ENCODE results near the gene NUP210.

The NUP210 gene

GRCh38 chr3:13280122-13280790 is 139.9 kb downstream of the NUP210 start:
- no peaks in the 10 kb centered on the region for H3K27me3 ChIP-seq (ENCODE audit: insufficient read depth, low read length, poor library complexity)
- H3K56ac ChIP-seq (ENCODE audit: low read length) = no peak overlapping the region
- no peaks in the 10 kb centered on the region for H3K79me1 ChIP-seq (ENCODE audit: low read length)
- no peak overlapping the region for H2AK5ac ChIP-seq (ENCODE audit: low read length)
- no peak overlapping the region for H2BK5ac ChIP-seq (ENCODE audit: low read length)
- no peak overlapping the region for H3K4me3 ChIP-seq (ENCODE audit: low read length)
- H3K9ac ChIP-seq (ENCODE audit: low read length) = no peak overlapping the region
- H3K36me3 ChIP-seq (ENCODE audit: control insufficient read depth, insufficient read depth, low read length) = no peaks in the 10 kb centered on the region
- H2BK120ac ChIP-seq (ENCODE audit: low read depth, low read length) = no peak overlapping the region
- H4K8ac ChIP-seq (ENCODE audit: low read depth, low read length) = no peak overlapping the region
- H2BK15ac ChIP-seq (replicated peaks; ENCODE audit: low read depth) = no peak overlapping the region
- no peak overlapping the region for H3K23ac ChIP-seq (ENCODE audit: low read length)
- no peak overlapping the region for H4K5ac ChIP-seq (ENCODE audit: low read length)
- no peaks in the 10 kb centered on the region for H3K4me1 ChIP-seq (ENCODE audit: control insufficient read depth, low read depth, low read length)
- H3K27ac ChIP-seq (ENCODE audit: low read depth, low read length) = no peak overlapping the region
- no CpG with 5 or more reads among the region's 8 CpGs for WGBS (ENCODE audit: extremely low coverage, insufficient coverage, low lambda C conversion rate)
- no peaks in the 10 kb centered on the region for H3K79me2 ChIP-seq (ENCODE audit: control insufficient read depth, insufficient read depth, low read length)
- DNase-seq = no peak
- H3K18ac ChIP-seq (ENCODE audit: low read length) = no peak overlapping the region
- H3K4me2 ChIP-seq (ENCODE audit: low read length) = no peak overlapping the region
- H3K4ac ChIP-seq (ENCODE audit: low read depth, low read length) = no peak overlapping the region

GRCh38 chr3:13279532-13279910 is 140.6 kb downstream of the NUP210 start:
- no peaks in the 10 kb centered on the region for H3K36me3 ChIP-seq (ENCODE audit: control insufficient read depth, insufficient read depth, low read length)
- no peak overlapping the region for H2BK5ac ChIP-seq (ENCODE audit: low read length)
- no peak overlapping the region for H3K4ac ChIP-seq (ENCODE audit: low read depth, low read length)
- H3K9ac ChIP-seq (ENCODE audit: low read length) = no peak overlapping the region
- no peak overlapping the region for H2BK15ac ChIP-seq (replicated peaks; ENCODE audit: low read depth)
- H3K79me1 ChIP-seq (ENCODE audit: low read length) = no peaks in the 10 kb centered on the region
- H3K27ac ChIP-seq (ENCODE audit: low read depth, low read length) = no peak overlapping the region
- no CpG with 5 or more reads among the region's 6 CpGs for WGBS (ENCODE audit: extremely low coverage, insufficient coverage, low lambda C conversion rate)
- no peaks in the 10 kb centered on the region for H3K79me2 ChIP-seq (ENCODE audit: control insufficient read depth, insufficient read depth, low read length)
- H4K5ac ChIP-seq (ENCODE audit: low read length) = no peak overlapping the region
- H3K4me1 ChIP-seq (ENCODE audit: control insufficient read depth, low read depth, low read length) = no peaks in the 10 kb centered on the region
- H3K27me3 ChIP-seq (ENCODE audit: insufficient read depth, low read length, poor library complexity) = no peaks in the 10 kb centered on the region
- no peak for DNase-seq
- no peak overlapping the region for H3K18ac ChIP-seq (ENCODE audit: low read length)
- H2AK5ac ChIP-seq (ENCODE audit: low read length) = no peak overlapping the region
- no peak overlapping the region for H3K4me2 ChIP-seq (ENCODE audit: low read length)
- no peak overlapping the region for H2BK120ac ChIP-seq (ENCODE audit: low read depth, low read length)
- no peak overlapping the region for H3K4me3 ChIP-seq (ENCODE audit: low read length)
- no peak overlapping the region for H3K23ac ChIP-seq (ENCODE audit: low read length)
- no peak overlapping the region for H4K8ac ChIP-seq (ENCODE audit: low read depth, low read length)
- no peak overlapping the region for H3K56ac ChIP-seq (ENCODE audit: low read length)

- no peak overlapping the region for H3K4me2 ChIP-seq (ENCODE audit: low read length)
- H3K4me1 ChIP-seq (ENCODE audit: control insufficient read depth, low read depth, low read length) = no peaks in the 10 kb centered on the region
- H3K4ac ChIP-seq (ENCODE audit: low read depth, low read length) = no peak overlapping the region
- H3K27ac ChIP-seq (ENCODE audit: low read depth, low read length) = no peak overlapping the region
- no peak overlapping the region for H3K18ac ChIP-seq (ENCODE audit: low read length)
- no peak overlapping the region for H3K56ac ChIP-seq (ENCODE audit: low read length)
- H3K4me3 ChIP-seq (ENCODE audit: low read length) = no peak overlapping the region
- no peak overlapping the region for H3K23ac ChIP-seq (ENCODE audit: low read length)
- no peaks in the 10 kb centered on the region for H3K79me1 ChIP-seq (ENCODE audit: low read length)
- no CpG with 5 or more reads among the region's 9 CpGs for WGBS (ENCODE audit: extremely low coverage, insufficient coverage, low lambda C conversion rate)
- no peaks in the 10 kb centered on the region for H3K27me3 ChIP-seq (ENCODE audit: insufficient read depth, low read length, poor library complexity)
- H3K36me3 ChIP-seq (ENCODE audit: control insufficient read depth, insufficient read depth, low read length) = no peaks in the 10 kb centered on the region
- no peak overlapping the region for H4K8ac ChIP-seq (ENCODE audit: low read depth, low read length)
- H3K9ac ChIP-seq (ENCODE audit: low read length) = no peak overlapping the region
- no peak overlapping the region for H2AK5ac ChIP-seq (ENCODE audit: low read length)
- DNase-seq = no peak
- no peak overlapping the region for H4K5ac ChIP-seq (ENCODE audit: low read length)
- H3K79me2 ChIP-seq (ENCODE audit: control insufficient read depth, insufficient read depth, low read length) = no peaks in the 10 kb centered on the region
- H2BK15ac ChIP-seq (replicated peaks; ENCODE audit: low read depth) = no peak overlapping the region
- H2BK120ac ChIP-seq (ENCODE audit: low read depth, low read length) = no peak overlapping the region
- no peak overlapping the region for H2BK5ac ChIP-seq (ENCODE audit: low read length)
Observed at GRCh38 chr3:13278783-13279531, 141.2 kb downstream of the NUP210 start.

DNA sequence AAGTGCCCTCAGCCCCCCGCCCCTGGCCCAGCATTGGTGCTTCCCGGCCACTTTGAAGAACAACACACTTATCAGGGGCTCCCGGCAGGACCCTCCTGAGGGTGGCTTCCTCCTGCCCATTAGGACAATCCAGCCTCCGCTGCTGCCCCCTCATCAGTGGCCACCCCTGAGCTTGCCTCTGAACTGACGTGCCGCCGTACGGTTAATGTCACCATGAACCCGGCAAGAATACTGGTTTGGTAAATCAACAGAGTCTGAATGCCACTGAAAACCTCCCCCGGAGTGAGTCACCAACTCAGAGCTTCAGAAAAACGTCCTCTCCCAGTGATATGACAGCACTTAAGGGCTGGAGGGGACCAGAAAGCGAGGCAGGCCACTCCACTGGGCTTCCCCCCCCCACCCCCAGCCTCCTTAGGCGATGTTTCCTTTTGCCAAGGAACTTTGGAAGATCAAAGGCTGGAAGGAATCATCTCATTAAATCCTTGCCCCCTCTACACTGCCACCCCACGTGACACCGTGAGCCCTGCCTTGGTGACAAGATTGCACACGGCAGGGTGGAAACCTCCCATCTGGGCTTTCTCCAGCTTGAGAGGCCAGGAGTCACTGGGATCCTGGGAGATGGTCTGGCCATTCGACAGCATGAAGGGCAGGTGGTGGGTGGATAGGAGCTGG is 142.1 kb downstream of the NUP210 start:
- Histone ChIP-seq H3K9ac (ENCODE audit: low read length) (no peak overlapping the region), H3K4me3 (ENCODE audit: low read length) (no peak overlapping the region), H3K27ac (ENCODE audit: low read depth, low read length) (no peak overlapping the region), H2BK5ac (ENCODE audit: low read length) (no peak overlapping the region), H3K4ac (ENCODE audit: low read depth, low read length) (no peak overlapping the region), H3K27me3 (ENCODE audit: insufficient read depth, low read length, poor library complexity) (no peaks in the 10 kb centered on the region), H2AK5ac (ENCODE audit: low read length) (no peak overlapping the region), H3K79me1 (ENCODE audit: low read length) (no peaks in the 10 kb centered on the region), H3K36me3 (ENCODE audit: control insufficient read depth, insufficient read depth, low read length) (no peaks in the 10 kb centered on the region), H4K8ac (ENCODE audit: low read depth, low read length) (no peak overlapping the region), H3K79me2 (ENCODE audit: control insufficient read depth, insufficient read depth, low read length) (no peaks in the 10 kb centered on the region), H4K5ac (ENCODE audit: low read length) (no peak overlapping the region), H3K56ac (ENCODE audit: low read length) (no peak overlapping the region), H3K4me1 (ENCODE audit: control insufficient read depth, low read depth, low read length) (no peaks in the 10 kb centered on the region), H3K18ac (ENCODE audit: low read length) (no peak overlapping the region), H3K4me2 (ENCODE audit: low read length) (no peak overlapping the region), H2BK15ac (replicated peaks; ENCODE audit: low read depth) (no peak overlapping the region), H2BK120ac (ENCODE audit: low read depth, low read length) (no peak overlapping the region), H3K23ac (ENCODE audit: low read length) (no peak overlapping the region)
- DNase-seq = no peak
- no CpG with 5 or more reads among the region's 17 CpGs for WGBS (ENCODE audit: extremely low coverage, insufficient coverage, low lambda C conversion rate)

GRCh38 chr3:13277196-13277813 is 142.8 kb downstream of the NUP210 start:
- no peak overlapping the region for H2AK5ac ChIP-seq (ENCODE audit: low read length)
- no peaks in the 10 kb centered on the region for H3K79me1 ChIP-seq (ENCODE audit: low read length)
- no peak overlapping the region for H2BK120ac ChIP-seq (ENCODE audit: low read depth, low read length)
- no peak overlapping the region for H3K23ac ChIP-seq (ENCODE audit: low read length)
- H3K4me3 ChIP-seq (ENCODE audit: low read length) = no peak overlapping the region
- H4K5ac ChIP-seq (ENCODE audit: low read length) = no peak overlapping the region
- H3K36me3 ChIP-seq (ENCODE audit: control insufficient read depth, insufficient read depth, low read length) = no peaks in the 10 kb centered on the region
- DNase-seq = no peak
- peak overlapping the region; percentile 15 for H3K56ac ChIP-seq (ENCODE audit: low read length)
- H3K9ac ChIP-seq (ENCODE audit: low read length) = no peak overlapping the region
- no CpG with 5 or more reads among the region's 16 CpGs for WGBS (ENCODE audit: extremely low coverage, insufficient coverage, low lambda C conversion rate)
- no peak overlapping the region for H2BK5ac ChIP-seq (ENCODE audit: low read length)
- no peak overlapping the region for H4K8ac ChIP-seq (ENCODE audit: low read depth, low read length)
- H3K27me3 ChIP-seq (ENCODE audit: insufficient read depth, low read length, poor library complexity) = no peaks in the 10 kb centered on the region
- H3K27ac ChIP-seq (ENCODE audit: low read depth, low read length) = no peak overlapping the region
- no peak overlapping the region for H3K18ac ChIP-seq (ENCODE audit: low read length)
- no peaks in the 10 kb centered on the region for H3K79me2 ChIP-seq (ENCODE audit: control insufficient read depth, insufficient read depth, low read length)
- no peak overlapping the region for H3K4ac ChIP-seq (ENCODE audit: low read depth, low read length)
- peaks cover 2% of the 10 kb centered on the region for H3K4me1 ChIP-seq (ENCODE audit: control insufficient read depth, low read depth, low read length)
- no peak overlapping the region for H2BK15ac ChIP-seq (replicated peaks; ENCODE audit: low read depth)
- H3K4me2 ChIP-seq (ENCODE audit: low read length) = no peak overlapping the region
